DMS114 treated with DMSO at 0.1 percent for 48 hours (cell line): ENCODE results near the gene MTCL1.

Experiments
- DNase-seq: peaks from one replicate; lab custom pipeline; 2025; ENCODE audit not compliant: unreplicated experiment; lab: John Stamatoyannopoulos, UW

MTCL1 gene

DNA sequence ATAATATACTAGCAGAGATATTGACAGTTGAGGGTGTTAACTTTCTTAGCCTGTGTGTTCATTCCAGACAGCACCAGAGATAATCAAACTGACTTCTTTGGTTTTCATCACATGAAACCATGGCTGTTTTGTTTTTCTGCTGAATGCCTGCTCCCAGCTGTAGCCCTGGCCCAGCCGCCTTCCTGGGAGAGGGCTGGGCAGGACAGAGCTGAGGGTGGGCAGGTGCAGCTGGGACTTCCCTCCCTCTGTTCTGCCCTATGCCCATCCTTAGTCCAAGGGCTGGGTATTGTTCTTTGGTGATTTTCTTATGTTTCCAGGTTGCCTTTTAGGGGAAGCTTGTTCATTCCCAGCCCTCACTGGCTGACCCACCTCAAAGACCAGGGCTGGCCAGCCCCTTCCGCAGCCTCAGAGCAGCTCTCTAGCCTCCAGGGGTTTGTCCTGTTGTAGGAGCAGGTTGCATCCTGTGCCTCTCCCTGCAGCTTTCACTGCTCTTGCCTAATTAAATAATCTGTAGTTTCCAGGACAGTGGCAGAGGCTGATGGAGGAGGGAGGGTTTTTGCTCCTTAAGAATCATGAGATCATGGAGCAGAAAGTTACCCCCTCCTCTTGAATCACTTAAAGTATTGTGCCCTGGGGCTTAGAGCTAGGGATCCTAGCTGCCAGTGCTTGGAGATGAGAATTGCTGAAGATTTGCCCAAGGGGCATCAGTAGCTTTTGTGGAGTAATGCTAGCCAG, 61.4 kb downstream of the MTCL1 start:
- no peak for DNase-seq

DNA sequence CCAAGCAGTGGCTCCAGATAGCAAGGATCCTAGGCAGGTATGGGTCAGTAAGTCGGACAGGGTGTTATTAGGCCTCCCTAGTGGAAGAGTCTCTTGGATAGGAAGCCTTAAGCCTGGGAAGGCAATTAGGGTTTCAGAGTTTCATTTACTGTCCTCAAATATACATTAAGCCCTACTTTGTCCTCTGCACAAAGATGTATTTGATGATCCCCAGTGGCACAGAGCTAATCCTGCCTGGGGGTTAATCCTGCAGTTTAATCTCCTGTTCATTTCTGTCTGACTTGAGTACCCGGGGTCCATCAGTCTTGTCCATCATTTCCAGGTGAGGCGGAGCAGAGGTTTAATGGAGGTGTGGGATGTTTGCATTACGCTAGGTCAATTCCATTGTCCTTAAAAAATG, 62.0 kb downstream of the MTCL1 start:
- no peak for DNase-seq

DNA sequence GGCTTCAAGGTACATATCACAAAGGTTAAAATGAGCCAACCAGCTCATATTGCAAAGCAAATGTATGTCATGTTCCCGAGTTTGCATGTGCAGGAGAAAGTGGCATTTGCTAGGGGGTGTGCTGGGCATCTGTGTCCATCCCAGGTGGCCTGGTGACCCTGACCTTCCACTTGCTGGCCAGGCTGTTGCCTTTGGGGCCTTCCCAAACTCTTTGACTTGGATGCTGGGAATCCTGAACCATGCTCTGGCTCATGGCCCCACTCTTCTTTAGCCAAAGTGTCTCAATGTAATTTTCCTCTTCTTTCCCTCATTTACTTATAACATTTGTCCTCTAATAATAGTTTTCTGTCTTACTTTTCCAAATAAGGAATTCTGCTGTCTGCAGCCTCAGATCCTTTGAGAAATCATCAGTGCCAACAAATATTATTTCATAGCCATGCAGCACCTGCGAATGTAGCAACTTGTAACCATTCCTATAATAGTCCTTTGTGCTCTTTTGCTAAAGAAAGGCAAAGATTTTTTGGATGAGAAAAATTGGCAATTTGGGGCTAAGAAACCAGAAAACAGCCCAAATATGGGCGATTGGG, 64.2 kb downstream of the MTCL1 start:
- no peak for DNase-seq

DNA sequence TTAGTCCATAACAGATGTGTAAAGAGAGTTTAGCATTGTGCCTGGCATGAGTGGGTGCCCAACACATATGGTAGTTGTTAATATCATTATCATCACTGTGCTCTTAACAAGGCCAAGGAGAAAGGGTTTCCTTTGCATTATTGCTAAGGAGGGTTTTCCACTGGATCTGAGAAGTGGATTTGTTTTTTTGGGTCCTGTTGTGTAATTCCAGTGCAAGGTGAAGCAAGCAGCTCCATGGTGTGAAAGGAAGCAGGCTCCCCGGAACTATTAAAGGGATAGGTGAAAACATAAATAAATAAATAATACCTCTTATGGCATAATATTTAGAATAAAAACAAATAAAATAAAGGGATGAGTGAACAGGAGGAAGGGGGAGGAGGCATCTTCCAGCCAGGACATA, 65.3 kb downstream of the MTCL1 start:
- no peak for DNase-seq

DNA sequence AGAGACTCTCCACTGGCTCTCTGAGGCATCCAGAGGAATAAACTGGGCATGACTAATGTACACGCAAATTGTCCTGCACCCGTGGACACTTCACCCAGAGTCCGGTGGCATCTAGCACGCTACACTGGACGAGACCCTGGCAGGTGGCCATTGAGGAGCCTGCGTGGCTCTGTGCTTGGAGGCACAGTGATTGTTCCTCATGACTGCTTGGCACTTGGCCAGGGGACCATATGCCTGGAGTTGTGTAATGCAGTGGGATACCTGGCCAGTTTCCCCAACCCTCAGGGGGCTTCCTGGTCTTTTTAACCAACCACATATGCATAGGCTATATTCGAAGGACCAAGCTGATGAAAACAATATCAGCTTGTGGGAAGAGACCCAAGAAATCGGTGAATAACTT, 66.6 kb downstream of the MTCL1 start:
- DNase-seq = no peak

DNA sequence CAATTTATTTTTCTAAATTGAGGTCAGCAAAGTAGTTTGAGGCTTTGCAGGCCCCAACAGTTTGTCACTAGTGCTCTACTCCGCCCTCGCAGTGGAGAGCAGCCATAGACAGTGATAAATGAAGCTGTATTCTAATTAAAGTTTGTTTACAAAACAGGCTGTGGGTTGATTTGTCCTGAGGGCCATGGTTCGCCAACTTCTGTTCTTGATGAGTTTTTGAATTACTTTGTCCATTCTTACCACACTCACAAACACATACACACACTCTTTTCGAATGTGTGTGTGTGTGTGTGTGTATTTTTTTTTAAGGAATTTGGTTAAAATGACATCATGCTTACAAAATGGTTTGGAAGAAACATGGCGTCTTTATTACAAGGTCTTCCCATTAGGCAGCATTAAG, 68.6 kb downstream of the MTCL1 start:
- no peak for DNase-seq

DNA sequence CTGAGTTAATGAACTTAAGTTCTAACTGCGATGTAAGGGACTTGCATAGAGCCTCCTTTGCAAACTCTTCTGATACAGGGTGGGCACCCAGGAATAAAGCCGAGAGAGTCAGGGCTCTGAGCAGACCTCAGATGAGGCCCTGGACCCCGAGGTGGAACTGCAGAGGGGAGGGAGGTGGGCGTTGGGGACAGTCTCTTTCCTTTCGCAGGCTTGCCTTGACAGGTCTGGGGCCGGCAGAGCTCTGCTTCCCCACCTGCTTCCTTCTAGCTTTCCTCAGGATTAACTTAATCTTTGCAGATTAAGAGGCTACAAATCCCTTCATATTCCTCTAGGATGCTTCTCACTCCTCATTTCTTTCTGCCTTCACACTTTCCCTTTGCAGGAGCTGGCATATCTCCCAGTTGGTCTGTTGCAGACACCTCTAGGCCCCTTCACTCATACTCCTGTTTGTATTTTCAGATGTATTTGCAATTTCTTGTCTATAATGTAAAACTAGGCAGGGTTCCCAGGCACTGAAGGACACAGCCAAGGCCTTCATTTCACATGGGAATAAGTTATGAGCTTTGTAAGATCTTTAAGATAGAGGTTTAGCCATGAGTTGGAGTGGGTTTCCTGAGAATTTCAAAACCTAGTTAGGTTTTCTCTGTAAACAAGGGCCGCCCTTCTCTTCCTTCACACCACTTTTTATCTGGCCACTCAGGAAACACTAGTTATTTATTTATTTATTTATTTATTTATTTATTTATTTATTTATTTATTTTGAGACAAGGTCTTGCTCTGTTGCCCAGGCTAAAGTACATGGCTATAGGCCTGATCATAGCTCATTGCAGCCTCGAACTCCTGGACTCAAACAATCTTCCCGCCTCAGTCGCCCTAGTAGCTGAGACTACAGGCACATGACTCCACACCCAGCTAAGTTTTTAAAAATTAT, 70.9 kb downstream of the MTCL1 start:
- no peak for DNase-seq

DNA sequence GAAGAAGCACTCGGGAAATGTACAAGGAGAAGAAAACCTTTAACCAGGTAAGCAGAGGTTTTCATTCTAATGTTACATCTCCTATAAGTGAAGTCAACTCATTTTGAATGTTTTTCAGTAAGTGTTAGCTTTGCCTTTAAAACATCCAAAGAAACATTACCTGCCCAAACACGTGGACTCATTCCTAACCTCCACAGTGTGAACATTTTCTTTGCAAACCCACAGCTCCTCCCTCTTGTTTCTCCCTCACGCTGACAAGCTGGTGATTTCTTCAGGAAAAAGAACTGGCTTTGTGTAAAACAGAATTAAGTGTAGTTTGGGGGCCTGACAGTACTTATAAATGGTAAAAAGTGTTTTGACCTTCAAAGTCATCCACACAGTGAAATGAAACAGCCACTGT, 72.5 kb downstream of the MTCL1 start:
- DNase-seq = no peak

DNA sequence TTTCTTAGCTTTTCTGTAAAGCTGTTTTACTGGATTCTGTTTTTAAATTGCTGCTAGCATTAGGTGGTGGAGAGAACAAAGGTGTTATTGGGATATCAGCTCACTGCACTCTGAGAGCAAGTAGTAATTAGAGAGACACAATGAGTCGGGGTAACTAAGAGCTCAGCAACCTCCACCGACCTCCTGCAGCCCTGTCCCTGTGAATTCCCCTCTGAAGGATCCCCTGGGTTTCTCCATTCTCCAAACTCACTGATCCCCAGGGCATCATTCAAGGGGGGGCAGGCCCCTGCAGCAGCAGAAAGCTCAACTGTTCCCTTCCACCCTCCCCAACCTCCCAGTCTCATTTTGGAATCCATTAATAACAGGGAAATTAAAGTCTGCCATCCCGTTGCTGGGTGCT, 73.0 kb downstream of the MTCL1 start:
- DNase-seq = no peak

DNA sequence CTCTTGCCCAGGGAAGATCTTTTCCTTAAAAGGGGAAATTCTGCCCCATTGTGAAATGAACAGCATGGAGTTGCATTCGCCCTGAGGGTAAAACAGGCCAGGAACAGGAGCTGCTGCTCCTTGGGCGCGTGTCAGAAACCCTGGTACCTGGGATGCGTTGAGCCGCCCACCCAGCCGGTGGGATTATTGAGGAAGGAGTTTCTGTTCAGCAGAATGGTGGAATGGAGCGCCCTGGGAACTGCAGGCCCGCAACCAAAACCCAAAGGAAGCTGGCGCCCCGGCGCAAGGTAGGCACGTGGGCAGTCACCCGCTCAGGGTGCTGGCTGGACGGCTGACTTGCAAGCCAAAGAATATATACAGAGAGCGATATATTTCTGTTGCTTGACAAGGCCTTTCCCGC, 73.5 kb downstream of the MTCL1 start:
- no peak for DNase-seq

DNA sequence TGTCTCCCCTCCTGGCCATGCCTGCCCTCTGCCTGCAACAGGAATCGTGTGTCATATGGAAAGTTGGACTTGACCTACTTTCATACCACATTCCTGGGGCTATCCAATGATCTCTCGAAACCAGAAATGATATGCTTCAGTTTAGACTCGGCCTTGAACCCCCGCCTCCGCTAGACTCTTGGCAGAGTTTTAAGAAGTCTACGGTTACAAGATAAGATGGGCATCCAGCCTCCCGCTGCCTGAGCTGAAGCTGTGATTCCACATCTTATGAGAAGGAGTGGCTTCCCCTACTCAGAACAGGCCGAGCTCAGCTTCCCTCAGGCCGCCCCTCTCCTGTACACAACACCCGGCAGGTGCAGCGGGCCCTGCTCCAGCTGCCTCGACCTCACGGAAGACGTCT, 73.9 kb downstream of the MTCL1 start:
- DNase-seq = no peak

DNA sequence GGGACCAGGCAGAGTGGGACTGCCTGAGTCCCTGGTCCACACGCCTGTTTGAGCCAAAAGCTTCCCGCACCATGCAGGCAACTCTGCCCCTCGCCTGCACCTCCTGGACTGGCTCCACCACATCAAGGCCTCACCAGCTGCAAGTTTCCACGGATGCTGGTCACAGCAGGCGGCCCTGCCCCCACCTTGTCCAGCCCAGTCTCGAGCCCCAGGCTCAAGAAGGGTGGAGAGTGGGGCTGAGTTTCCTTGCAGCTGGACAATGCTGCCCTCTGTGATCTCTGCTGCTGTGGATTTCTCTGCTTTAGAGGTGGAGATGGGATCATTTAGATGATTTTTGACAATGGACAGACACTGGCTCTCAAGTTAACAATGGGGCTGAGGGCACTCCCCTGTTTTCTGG, 74.9 kb downstream of the MTCL1 start:
- no peak for DNase-seq

DNA sequence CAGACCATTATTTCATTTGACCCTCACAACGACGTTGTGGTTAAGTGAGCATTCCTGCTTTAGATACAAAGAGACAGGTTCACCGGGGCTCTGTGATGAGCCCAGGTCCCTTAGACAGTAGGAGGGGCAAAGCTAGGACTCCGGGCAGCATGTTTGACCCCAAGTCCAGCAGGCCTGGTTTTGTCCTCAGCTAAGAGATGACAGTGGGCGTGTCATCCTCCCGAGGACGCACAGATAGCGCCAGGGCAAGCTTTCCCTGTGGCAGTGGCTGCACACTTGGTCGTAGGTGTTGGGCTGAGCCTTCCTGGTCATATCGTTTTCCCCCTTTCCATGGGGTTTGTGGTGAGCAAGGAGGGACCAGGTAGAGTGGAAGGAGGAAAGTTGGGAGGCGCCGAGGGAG, 76.3 kb downstream of the MTCL1 start:
- DNase-seq = no peak

DNA sequence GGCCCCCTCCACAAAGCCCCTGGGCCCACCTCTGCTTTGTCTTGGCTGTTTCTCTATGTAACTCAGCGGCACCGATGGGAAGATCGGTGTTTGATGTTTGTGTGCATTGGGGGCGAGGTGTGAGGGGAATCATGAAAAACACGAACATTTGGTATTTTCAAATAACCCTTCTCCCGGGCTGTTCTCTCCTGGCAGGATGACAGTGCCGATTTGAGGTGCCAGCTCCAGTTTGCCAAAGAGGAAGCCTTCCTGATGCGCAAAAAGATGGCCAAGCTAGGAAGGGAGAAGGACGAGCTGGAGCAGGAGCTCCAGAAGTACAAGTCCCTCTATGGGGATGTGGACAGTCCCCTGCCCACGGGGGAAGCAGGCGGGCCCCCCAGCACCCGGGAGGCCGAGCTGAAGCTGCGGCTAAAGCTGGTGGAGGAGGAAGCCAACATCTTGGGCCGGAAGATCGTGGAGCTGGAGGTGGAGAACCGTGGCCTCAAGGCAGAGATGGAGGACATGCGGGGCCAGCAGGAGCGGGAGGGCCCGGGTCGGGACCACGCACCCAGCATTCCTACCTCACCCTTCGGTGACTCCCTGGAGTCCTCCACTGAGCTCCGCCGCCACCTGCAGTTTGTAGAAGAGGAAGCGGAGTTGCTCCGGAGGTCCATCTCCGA, 78.1 kb downstream of the MTCL1 start:
- DNase-seq = no peak

DNA sequence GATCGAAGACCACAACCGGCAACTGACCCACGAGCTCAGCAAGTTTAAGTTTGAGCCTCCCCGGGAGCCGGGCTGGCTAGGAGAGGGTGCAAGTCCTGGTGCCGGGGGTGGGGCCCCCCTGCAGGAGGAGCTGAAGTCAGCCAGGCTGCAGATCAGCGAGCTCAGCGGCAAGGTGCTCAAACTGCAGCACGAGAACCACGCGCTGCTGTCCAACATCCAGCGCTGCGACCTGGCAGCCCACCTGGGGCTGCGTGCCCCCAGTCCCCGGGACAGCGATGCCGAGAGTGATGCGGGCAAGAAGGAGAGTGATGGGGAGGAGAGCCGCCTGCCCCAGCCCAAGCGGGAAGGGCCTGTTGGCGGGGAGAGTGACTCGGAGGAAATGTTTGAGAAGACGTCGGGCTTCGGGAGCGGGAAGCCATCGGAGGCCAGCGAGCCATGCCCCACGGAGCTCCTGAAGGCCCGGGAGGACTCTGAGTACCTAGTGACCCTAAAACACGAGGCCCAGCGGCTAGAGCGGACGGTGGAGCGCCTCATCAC, 78.7 kb downstream of the MTCL1 start:
- no peak for DNase-seq

DNA sequence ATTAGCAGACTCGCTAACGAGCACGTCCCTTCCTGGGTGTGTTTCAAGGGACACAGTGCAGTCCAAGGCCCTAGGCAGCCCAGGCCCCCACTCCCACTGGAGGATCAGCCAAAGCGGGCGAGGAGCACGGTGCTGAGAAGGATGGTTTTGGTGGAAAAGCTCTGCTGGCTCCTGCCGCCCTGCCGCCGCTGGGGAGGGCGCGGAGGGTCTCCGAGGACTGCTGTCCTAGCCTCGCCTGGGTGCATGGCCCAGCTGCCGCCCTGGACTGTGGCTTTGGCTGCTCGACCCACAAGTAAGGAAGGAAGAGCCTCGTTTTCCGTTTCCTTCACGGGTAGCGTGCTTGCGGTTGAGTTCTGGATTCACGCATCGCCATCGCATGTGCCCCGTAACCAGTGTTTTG, 79.9 kb downstream of the MTCL1 start:
- DNase-seq = no peak

DNA sequence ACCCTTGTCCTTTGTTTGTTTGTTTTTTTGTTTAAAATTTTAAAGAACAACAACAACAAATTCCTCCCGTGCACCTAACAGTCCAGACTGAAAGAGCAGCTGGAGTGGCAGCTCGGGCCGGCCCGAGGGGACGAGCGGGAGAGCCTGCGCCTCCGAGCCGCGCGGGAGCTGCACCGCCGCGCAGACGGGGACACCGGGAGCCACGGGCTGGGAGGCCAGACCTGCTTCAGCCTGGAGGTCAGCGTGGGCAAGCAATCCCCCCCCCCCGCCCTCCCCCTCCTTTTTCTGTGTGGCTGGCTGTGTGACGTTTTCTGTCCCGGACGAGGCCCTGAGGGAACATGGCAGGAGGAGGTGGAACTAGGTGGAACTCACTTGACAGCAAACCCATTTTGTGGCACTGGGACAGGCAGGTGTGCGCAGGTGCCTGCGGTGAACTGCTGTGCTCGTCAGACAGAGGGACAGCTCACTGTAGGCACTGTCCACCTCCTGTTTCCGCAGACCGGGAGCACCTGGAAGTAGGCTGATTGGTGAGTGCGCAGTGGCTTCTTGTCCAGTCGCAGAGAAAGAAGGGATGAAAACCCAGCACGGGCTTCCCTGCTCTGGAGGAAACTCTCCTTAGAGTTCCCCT, 80.6 kb downstream of the MTCL1 start:
- DNase-seq = no peak

DNA sequence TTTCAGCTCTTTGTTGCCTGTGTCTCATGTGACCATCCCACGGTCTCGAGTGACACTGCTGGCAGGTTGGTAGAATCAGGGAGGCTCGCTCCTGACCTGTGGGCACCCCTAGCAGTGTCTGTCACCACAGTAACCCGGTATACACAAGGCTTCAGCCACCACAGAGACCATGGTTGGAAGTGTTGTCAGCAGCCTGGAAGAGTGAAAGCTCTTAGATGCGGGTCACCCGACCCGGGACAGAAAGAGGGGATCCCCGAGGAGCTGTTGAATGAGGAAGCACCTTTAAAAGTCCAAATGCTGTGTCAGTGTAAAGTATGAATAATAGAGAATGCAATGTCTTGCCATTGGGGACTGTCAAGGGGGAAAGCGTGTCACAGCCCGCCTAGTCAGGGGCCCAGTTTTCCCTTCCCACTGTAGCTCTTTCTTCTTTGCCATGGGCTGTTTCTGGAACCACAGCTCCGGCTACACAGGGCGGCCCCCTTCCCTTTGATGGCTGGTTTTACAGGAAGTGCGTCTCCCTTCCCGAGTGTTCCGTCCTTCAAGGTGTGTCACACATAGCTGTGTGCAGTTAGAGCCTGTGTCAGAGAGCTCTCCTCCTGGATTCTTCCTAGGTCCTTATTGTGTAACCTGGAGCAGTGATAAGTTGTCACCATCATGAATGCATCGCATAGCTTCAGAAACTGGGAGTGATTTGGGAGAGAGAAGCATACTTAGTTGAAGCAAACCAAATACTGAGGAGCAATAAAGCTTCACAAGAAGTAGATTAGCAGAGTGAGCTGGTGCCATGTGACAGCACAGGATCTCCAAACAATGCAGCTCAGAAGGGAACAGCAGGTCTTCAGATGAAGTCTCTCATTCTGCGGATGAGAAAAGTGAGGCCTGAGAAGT, 81.4 kb downstream of the MTCL1 start:
- no peak for DNase-seq

DNA sequence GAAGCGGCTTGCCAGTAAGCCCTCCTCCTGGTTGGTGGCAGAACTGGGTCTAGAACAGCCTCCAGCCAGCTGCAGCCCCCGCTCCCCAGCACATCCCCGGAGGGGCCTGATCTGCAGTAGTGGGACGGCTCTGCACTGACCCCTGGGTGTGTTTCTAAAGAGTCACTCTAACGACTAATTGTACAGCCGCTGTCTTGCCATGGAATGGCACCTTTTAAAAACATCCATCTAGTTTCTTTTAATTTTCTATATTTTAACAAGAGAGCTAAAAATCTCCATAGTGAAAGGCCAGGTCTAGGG, 82.0 kb downstream of the MTCL1 start:
- DNase-seq = no peak

DNA sequence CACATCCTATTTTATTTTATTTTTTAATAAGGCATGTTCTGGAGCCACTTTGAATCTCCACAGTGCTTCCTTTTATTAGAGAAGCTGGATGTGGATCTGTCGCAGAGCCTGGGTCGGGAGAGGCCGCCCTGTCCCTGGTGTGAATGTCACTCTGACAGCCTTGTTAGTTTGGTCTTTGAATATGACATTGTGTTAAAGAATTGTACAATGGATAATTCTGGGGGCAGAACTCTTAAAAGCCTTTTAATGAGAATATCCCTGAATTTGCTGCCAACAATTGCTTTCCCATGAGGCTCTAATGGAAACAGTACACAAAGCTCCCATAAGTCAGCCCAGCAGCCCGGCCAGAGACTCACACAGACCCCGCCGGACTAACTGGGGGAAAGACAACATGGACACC, 82.4 kb downstream of the MTCL1 start:
- DNase-seq = no peak
